Fibroblast of the conjunctiva (primary cell): Measurements from ENCODE around the gene TOPBP1.
A peak's percentile ranks its signal among the peaks of the same experiment; 100 is the strongest.

ENCODE experiments used
- DNase-seq: peaks from one replicate; pipeline ENCODE4 v3.0.0-alpha.2; 2010; ENCODE audit warnings: low read depth

Gene TOPBP1

GRCh38 chr3:133607816-133608215, 53.9 kb downstream of the TOPBP1 start:
- DNase-seq: no peak

- DNase-seq: no peak
Measured at GRCh38 chr3:133606902-133607301, 54.8 kb downstream of the TOPBP1 start.

- no peak for DNase-seq
Measured at GRCh38 chr3:133606342-133606741, 55.4 kb downstream of the TOPBP1 start.

GRCh38 chr3:133600572-133601081, 61.1 kb downstream of the TOPBP1 start:
- DNase-seq: no peak

GRCh38 chr3:133599280-133599679, 62.5 kb downstream of the TOPBP1 start:
- no peak for DNase-seq

- DNase-seq: no peak
Measured at GRCh38 chr3:133598405-133598804, 63.3 kb downstream of the TOPBP1 start.

- DNase-seq: no peak
Measured at GRCh38 chr3:133595341-133595740, 66.4 kb downstream of the TOPBP1 start.

GRCh38 chr3:133593243-133593642, 68.5 kb downstream of the TOPBP1 start:
- DNase-seq: no peak

- no peak for DNase-seq
Measured at GRCh38 chr3:133592843-133593242, 68.9 kb downstream of the TOPBP1 start.

GRCh38 chr3:133591271-133591742, 70.4 kb downstream of the TOPBP1 start:
- DNase-seq: no peak

- no peak for DNase-seq
Measured at GRCh38 chr3:133589503-133589902, 72.2 kb downstream of the TOPBP1 start.

GRCh38 chr3:133588784-133589465, 72.8 kb downstream of the TOPBP1 start:
- DNase-seq: no peak

- no peak for DNase-seq
Measured at GRCh38 chr3:133588035-133588434, 73.7 kb downstream of the TOPBP1 start.

GRCh38 chr3:133583396-133583795, 78.3 kb downstream of the TOPBP1 start:
- no peak for DNase-seq

GRCh38 chr3:133578548-133579191, 83.1 kb downstream of the TOPBP1 start:
- DNase-seq: no peak

- no peak for DNase-seq
Measured at GRCh38 chr3:133576169-133576568, 85.6 kb downstream of the TOPBP1 start.

- DNase-seq: no peak
Measured at GRCh38 chr3:133575086-133575485, 86.7 kb downstream of the TOPBP1 start.

GRCh38 chr3:133574260-133574881, 87.4 kb downstream of the TOPBP1 start:
- peak; percentile 47 for DNase-seq

- no peak for DNase-seq
Measured at GRCh38 chr3:133573629-133574194, 88.0 kb downstream of the TOPBP1 start, which contains the start of gene CDV3. Gene CDV3 (plus strand): TSS chr3:133573686. CDS start chr3:133574045, 359 bp downstream.

- peak; percentile 100 for DNase-seq
Measured at GRCh38 chr3:133573054-133573628, 88.6 kb downstream of the TOPBP1 start.

GRCh38 chr3:133572158-133573053, 89.3 kb downstream of the TOPBP1 start:
- DNase-seq: no peak
